GM19438 (cell line): ENCODE data around the gene RETREG1.

Experiments
- ATAC-seq: cut with Tn5 transposase; IDR thresholded peaks from one replicate; pipeline ENCODE4 v1.9.1; 2021; ENCODE audit warnings: low read depth; ENCODE audit not compliant: unreplicated experiment

RETREG1 gene

DNA sequence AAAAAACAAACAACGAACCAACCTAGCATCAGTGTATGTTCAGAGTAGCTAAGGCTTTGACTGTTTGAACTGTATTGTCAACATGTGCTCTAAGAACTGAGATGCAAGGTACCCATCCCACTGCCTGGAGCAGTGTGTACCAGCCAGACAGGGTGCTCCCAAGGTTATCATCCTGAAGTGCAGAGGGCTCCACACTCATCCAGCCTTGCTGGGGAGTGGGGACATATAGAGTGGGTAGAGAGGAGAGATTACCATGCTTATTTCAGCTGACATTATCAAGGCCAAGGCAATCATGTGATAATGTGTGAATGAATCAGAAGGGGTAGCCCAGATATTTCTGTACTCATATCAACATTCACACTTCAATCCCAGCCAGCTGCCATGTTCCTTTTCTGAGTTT, 82.5 kb downstream of the RETREG1 start:
- ATAC-seq, result no peak

DNA sequence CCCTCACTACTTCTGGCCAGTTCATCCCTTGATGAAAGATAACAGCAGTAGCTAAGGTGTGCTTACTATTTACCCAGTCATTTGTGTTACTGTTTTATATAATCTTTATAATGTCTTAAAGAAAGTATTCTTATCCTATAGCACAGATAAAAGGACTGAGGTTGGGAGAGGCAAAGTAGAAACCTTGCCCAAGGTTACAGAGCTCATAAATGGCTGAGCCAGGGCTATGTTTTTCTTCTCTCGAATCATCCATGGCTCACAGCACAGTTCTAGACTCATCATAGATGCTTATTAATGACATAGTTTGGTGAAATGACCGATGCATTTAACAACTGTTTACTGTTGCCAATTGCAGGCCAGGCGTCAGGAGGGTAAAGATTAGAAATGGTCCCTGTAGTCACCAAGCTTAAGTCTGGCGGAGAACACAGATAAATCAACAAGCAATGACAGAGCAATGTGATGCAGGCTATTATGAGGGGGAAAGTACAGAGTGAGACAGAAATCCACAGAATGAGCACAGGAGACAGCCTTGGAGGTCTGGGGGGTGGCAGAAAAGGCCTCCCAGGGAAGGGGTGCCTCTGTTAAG, 85.6 kb downstream of the RETREG1 start:
- ATAC-seq, result no peak

DNA sequence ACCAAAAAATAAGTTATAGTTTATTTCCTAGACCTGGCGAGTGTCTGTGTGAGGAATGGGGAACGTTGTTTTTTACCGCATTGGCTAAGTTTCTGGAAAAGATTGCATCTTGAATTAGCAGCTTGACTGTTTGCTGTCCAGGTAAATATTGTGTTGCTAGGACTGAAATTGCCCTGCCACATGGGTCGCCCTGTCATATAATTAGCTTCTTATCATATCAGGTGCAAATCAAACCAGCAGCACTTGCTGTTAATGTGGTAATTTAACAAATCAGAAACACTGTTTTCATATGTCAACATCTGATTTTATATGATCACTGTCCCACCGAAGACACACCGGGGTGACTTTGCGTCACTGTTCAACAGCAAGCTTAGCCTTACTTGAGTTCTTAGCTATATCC, 87.5 kb downstream of the RETREG1 start:
- ATAC-seq, result no peak

DNA sequence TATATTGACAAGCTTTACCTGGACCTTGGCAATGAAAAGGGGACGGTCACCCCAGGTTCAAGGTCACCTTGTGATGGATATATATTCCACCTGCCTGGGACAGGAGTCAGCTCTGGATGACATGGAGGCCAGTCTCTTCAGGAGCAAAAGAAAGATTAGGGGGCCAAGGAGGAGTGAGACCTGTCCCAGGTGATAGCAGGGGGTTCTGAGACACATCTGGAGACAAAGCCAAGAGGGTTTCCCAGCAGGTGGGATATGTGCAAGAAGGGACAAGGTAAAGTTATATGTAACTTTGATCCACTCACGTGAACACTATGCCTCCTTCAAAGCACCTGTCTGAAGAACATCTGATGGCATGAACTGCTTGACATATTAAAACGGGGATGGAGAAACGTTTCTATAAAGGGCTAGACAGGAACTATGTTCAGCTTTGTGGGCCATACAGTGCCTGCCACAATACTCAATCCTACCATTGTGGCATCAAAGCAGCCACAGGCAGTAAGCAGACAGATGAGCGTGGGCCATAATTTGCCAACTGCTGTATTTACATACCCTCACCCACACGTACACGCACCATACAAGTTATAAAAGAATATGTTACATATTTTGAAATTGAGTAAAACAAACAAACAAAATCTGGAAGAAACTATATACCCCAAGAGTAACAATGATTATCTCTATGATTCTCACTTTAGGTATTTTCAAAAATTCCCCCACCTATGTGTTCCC, 88.3 kb downstream of the RETREG1 start:
- no peak for ATAC-seq

DNA sequence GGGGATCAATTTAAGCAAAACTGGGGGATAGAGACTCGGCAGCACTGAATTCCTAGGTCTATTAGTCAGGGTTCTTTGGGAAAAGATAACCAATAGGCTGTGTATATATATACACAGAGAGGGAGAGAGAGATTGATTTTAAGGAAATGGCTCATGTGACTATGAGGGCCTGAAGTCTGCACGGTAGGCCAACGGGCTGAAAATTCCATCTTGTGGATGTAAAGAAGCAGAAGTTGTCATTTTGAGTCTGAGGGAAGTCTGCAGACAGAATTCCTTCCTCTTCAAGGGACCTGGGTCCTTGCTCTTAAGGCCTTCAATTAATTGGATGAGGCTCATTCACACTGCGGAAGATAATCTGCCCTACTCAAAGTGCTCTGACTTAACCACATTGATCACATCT, 91.1 kb downstream of the RETREG1 start:
- no peak for ATAC-seq

DNA sequence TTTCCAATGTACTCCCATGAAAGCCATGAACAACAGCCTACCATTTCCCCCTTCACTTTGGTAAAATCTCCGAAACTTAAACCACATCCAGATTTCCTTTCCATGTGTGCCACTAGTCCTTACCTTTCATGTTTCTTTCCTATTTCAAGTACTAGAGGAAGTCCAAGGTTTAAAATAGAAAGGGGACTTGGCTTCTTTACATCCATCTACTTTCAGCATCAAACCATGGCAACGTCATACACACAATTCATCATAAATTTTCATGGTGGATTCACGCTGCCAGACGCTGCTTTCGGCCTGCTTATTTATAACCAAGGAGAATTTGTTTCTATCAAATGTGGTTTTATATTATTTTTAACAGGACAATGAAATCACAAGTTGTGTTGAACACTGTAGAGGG, 92.5 kb downstream of the RETREG1 start:
- ATAC-seq, result no peak

DNA sequence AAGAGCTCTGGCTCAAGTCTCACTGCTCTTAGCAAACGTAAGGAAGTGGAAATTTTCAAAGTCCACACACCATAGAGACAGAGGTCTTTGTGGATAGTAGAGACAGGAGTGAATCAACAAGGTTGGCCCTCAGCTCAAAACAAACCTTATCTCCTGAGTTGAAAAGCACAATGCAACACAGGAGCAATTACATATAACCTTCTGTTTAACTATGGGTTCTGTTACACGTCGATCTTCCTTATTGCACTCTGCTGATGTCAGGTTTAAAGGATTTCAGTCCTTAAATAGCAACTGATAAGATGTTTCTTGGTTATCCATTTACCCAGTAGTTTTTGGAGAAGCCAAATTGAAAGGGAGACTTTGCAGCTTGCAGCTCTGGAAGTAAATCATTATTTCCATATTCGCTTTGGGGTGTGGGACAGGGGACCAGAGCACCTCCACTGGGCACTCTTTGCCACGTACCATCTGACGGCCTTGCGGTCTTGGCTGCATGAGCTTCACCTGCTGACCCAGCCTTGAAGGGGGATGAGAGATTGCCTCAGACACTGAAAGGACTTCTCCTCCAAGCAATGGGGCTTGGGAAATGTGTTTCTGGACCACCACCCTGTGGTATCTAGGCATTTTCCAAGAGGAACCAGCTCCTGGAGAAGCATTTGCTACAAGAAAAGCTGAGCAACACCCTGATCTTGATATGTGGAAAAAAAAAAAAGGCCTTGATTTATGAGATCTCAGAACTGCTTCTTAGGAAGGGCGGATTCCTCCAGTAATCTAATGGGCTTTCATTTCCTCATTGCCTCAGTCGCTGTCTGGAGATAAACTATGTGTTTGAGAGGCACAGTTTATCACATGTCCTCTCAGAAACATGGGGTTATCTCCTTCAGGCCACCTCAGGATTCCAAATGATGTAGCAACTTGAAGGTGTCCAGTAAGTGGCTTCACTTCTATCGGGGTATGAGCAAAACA, 95.0 kb downstream of the RETREG1 start:
- no peak for ATAC-seq

DNA sequence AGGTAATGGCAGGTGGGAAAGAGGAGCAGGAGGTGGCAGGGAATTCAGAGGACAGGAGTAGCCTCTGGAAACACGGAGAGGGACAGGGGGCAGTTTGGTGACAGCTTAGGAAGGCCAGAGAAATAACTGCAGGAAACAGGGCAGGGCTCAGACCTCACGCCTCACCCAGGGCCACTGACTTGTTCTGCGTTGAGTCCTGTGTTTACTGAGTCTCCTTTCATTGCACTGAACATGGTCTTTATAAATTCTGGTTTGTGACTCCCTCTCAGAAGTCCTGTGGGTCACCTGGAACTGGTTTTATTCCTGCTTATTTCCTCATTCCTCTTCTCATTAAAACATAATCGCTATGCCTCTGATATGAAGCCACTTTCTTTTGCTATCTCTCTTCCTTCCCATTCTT, 96.0 kb downstream of the RETREG1 start:
- ATAC-seq, result no peak

DNA sequence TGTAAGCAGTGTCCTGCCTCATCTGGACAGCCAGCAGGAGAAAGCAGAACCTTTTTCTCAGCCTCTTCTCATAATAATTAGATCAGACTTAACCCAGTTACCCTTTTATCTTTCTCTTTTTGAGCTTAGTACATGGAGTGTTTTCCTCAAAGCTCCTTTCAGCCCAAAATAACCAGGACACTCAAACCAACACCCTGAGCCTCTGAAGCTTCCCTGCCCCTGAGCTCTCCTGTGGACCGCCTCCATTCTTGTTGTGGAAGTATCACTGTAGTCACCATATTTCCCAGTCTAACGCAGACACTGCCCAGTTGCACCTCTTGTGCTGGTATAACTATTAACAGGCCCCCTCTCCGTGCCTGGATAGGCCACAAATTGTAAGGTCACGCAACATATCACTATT, 97.4 kb downstream of the RETREG1 start:
- ATAC-seq, result no peak

DNA sequence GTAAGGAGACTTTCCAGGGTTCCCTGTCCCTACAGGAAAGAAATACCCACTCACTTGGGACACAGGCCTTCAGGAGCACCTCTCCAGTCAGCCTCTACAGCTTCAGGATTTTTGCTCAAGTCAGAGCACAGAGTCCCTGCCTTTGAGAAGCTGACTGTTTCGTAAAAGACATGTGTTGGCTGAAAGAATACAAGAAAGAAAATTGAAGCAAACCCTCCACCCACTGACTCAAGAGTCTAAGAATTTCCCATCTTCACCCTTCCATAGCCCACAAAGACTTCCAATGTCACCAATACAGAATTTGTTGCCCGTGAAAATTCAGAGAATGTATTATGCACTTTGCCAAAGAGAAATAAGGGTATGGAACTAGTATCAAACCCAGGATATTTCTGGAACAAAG, 98.2 kb downstream of the RETREG1 start:
- ATAC-seq, result no peak

DNA sequence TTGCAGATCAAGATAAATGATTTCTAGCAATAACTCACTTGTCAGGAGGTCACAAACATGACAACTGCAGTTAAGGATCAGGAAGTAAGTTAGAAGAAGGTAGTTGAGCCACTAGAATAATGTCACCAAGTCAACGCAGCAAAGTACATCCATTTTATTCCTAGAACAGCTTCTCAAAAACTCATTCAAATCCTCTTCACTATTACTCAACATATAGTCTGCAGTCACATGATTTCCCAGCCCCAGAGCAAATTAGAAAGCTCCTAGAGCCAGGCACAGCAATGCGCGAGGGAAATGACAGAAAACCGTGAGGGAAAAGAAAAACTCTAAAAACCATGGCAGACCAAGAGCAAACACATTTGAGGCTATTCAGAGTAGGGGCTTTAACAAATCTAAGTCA, 101.3 kb downstream of the RETREG1 start:
- ATAC-seq, result no peak

DNA sequence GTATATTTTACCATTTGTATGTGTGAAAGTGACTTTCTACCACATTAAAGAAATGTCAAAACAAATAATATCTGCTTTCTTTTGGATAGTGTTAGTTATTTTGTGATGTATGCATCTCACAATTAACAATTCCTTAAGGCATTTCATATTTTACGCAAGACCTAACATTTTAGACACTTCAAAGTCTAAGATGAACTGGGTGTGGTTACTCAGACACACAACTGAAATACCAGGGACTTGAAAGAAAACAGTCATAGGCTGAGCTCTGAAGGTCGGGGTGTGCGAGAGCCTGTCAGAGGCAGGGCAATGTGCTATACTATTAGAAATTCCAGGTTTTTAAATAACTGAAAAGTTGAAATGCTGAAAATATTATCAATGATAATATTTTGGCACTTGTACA, 106.7 kb downstream of the RETREG1 start:
- no peak for ATAC-seq

DNA sequence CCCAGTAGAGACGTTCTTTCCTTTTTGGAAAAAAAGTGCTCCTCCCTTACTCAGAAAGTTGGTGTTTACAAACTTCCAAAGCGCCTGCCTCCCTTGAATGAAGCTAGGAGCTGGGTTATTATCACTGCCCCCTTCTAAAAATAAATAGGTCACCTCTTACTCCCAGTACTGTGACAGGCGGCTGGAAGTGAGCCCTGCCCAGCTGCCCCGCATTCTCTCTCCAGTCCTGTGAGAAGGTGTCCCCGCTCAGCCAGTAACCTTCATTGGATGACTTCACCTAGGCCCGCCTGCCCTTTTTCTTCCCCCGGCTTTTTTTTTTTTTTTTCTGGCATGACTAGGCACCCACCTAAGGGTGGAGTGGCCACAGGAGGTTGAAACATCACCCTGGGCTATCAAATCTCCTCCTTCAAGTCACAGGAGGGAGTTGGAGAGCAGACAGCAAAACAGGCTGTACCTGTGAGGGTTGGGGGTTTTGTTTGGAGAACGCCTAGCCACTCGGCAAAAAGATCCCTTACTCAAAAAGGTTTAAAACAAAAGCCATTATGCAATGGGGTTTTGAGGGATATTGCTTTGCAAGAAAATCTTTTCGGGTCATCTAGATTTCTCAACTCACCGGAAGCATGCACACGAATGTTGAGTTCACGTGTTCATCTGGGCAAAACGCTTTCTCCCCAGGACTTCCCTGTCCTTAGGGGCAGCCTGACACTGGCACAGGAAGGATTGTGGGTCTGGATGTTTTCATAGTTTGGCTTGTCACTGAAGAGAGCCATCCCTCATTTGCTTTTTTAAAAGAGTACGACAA, 107.9 kb downstream of the RETREG1 start:
- no peak for ATAC-seq

DNA sequence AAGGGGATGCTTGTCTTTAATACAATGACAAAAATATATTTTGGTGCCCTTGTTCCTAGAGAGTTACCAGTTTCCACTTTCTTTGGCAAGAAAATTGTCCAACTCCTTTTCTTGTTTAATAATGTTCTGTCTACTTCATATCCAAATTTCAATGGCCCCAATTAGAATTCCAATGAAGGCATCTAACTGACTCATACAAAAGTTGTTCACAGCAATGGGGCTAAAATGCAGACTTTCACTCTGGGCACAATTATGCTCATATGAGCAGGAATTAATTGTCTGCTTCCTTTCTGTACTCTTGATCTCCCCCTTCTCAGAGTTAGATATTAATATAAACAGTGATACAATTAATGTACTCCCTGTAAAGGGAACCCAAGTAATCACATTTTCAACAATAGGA, 109.1 kb downstream of the RETREG1 start:
- ATAC-seq, result no peak

DNA sequence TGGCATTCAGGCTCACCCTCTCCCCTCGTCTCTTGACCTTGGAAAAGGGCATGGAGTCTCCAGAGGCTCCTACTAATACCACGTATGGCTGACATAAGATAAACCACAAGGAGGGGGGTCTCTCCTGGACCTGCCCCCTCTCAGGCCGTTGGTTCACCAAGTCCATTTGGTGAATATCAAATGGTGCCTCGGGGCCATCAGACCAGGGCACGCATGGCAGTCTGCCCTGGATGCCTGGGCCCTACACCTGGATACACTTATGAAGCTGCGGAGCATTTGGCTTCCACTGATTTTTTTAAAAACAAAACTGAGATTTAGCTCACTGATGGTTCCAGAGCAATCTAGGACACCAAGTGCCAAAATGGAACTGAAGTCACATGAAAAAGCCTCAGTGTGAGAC, 110.9 kb downstream of the RETREG1 start:
- ATAC-seq, result no peak

DNA sequence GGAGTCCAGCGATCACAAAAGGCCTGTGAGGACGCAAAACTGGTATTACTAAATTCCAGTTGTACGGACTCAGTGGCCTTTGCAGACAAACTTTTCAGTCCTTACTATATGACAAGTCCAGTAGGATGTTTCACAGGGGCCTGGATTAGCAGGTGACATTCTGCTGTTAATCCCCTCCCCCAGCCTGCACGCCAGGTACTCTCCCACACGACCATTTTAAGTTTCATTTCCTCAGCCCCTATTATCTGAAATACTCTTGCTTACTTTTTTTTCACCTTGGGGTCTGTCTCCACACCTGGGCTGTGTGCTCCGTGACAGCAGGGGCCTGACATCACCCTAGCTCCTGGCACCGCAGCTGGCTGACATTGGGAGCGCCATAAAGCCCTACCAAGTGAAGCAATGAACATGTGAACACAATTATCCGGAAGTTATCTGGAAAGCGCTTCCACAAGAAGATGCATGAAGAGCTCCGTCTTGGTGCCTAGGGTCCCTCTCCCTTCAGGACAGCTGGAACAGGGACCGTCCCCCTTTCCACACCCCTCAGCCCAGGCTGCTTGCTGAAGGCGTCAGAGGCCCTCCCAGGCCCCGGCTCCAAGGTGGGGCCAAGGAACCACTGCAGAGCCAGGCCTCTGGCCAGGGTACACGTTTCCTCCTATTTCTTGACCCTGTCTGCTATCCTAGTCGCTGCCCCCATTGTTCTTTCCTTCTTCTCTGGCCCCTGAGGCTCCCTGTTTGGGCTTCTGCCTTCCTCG, 111.5 kb downstream of the RETREG1 start:
- no peak for ATAC-seq

DNA sequence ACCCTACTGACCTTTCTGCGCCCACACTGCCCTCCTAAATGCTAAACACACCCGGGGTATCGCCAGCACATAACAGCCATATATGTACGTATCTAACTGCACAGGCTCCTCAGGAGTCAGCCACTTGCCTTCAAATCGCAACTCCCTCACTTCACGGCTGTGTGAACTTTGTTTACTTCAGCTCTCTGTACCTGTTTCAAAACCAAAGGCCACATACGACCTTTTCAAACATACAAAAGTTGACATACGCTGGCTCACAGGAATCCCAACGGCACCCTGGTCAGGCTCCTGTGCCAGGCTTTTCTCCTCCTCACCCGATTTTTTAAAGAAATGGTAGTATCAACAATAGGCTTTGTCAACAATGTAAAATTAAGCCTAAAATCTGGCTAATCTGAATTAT, 112.2 kb downstream of the RETREG1 start:
- ATAC-seq, result no peak

DNA sequence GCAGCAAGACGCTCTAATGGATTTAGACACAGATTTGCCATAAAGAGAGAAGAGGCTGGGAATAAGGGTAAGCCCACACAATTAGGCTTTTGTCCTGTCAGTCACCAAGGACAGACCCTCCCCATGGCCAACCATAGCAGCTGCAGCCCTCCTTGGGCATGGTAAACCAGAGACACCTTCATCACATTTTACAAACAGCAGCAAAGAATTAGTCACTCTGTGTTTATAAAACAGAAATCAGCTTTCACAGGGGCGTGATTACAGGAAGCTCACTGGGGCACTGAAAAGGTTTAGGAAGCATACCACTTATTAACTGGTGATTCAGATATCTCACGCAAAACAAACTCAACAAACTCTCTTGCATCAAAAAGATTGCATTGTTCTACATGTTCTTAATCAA, 113.9 kb downstream of the RETREG1 start:
- no peak for ATAC-seq

DNA sequence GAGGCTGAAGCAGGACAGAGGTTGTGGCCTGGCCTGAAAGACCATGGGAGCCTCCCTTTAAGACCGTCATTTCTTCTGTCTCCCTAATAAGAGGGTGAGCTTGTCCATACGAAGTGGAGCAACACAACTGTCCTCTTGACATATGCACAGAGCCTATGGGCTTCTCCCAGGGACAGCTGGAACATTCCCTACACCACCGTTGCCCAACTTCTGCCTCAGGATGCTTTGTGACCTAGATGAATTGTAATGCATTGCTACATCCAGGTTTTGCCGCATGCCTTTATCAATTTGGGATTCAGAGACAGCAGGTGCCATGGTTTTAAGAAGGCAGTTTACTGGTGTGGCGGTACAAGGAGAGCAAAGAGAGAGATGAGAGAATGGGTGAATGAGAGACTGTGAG, 116.8 kb downstream of the RETREG1 start:
- ATAC-seq, result no peak

DNA sequence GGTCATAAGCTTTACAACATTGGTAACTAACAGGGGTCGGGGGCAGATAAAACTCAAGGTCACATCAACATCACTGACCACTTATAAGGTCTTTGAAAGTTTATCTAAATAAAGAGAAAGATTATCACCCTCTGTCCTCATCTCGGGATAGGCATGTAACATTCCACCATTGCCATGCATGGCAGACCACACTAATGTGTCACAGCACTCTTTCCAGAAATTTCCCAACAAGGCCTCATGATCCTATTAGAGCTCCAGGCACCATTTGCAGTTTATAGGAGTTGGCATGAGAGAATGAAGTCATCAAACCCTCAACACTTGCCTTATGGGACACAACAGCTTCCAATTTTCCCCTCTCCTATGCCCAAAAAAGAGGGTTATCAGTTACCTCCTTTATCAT, 119.3 kb downstream of the RETREG1 start:
- no peak for ATAC-seq
